HepG2 (cell line): ENCODE measurements around the gene PIEZO1. TPM values are rescaled to one million over a fixed set of nuclear protein-coding genes. Genes with fewer than 3 reads are reported as not detected.

Source experiments
- ADNP ChIP-seq: sonication (generic); formaldehyde crosslinking; IDR thresholded peaks from 2 replicates; pipeline ENCODE4 v1.4.0; 2020; ENCODE audit warnings: missing genetic modification reagents
- CHD2 ChIP-seq: IDR thresholded peaks from 2 replicates; pipeline ENCODE4 v1.6.1; 2011; ENCODE audit warnings: low read depth, low read length, improper control_type of control experiment
- CTCF ChIP-seq: sonication (generic); formaldehyde crosslinking; IDR thresholded peaks from 2 replicates; pipeline ENCODE4 v1.5.0; 2020; ENCODE audit warnings: mild to moderate bottlenecking, missing genetic modification reagents, moderate library complexity
- KDM2A ChIP-seq: sonication (generic); formaldehyde crosslinking; IDR thresholded peaks from 2 replicates; pipeline ENCODE4 v1.4.0; 2020; ENCODE audit warnings: low read depth, missing genetic modification reagents, borderline replicate concordance
- MIER2 ChIP-seq: IDR thresholded peaks from 2 replicates; pipeline ENCODE4 v1.6.1; 2016; ENCODE audit warnings: missing biosample characterization, missing genetic modification reagents
- MTF2 ChIP-seq: sonication (generic); formaldehyde crosslinking; IDR thresholded peaks from 2 replicates; pipeline ENCODE4 v1.5.0; 2020; ENCODE audit warnings: missing genetic modification reagents, borderline replicate concordance
- MZF1 ChIP-seq: sonication (generic); formaldehyde crosslinking; IDR thresholded peaks from 2 replicates; pipeline ENCODE4 v1.8.1; 2023; ENCODE audit warnings: mild to moderate bottlenecking, missing genetic modification reagents, borderline replicate concordance
- NCOA2 ChIP-seq: sonication (generic); formaldehyde crosslinking; IDR thresholded peaks from 2 replicates; pipeline ENCODE4 v1.8.0; 2022; ENCODE audit warnings: inconsistent platforms
- RFXANK ChIP-seq: IDR thresholded peaks from 2 replicates; pipeline ENCODE4 v1.6.1; 2016
- SMAD3 ChIP-seq: sonication (generic); formaldehyde crosslinking; IDR thresholded peaks from 2 replicates; pipeline ENCODE4 v1.4.0; 2020; ENCODE audit warnings: missing genetic modification reagents
- SMYD3 ChIP-seq: sonication (generic); formaldehyde crosslinking; IDR thresholded peaks from 2 replicates; pipeline ENCODE4 v1.8.1; 2023; ENCODE audit warnings: mild to moderate bottlenecking, missing genetic modification reagents
- SOX6 ChIP-seq, 2 experiments: fragments of 450-650 bp in 1 of 2; sonication (generic) in 1 of 2; formaldehyde crosslinking in 1 of 2; IDR thresholded peaks; 2 replicates each; pipeline versions ENCODE4 v1.4.0 to v1.6.1; 2017 to 2020; ENCODE audit warnings: antibody characterized with exemption in 1 of 2, mild to moderate bottlenecking in 1 of 2, missing genetic modification reagents in 1 of 2
- THYN1 ChIP-seq: sonication (generic); formaldehyde crosslinking; IDR thresholded peaks from 2 replicates; pipeline ENCODE4 v1.8.1; 2023; ENCODE audit warnings: low read depth, mild to moderate bottlenecking, moderate library complexity, missing genetic modification reagents, borderline replicate concordance
- ZNF383 ChIP-seq: sonication (generic); formaldehyde crosslinking; IDR thresholded peaks from 2 replicates; pipeline ENCODE4 v1.4.0; 2020; ENCODE audit warnings: missing genetic modification reagents, mild to moderate bottlenecking, borderline replicate concordance
- ZNF512 ChIP-seq: sonication (generic); formaldehyde crosslinking; IDR thresholded peaks from 2 replicates; pipeline ENCODE4 v1.4.0; 2020; ENCODE audit warnings: mild to moderate bottlenecking, missing genetic modification reagents
- ZNF562 ChIP-seq: sonication (generic); formaldehyde crosslinking; IDR thresholded peaks from 2 replicates; pipeline ENCODE4 v1.8.0; 2022; ENCODE audit warnings: missing genetic modification reagents, borderline replicate concordance
- ZNF598 ChIP-seq: sonication (generic); formaldehyde crosslinking; IDR thresholded peaks from 2 replicates; pipeline ENCODE4 v1.5.1; 2020; ENCODE audit warnings: mild to moderate bottlenecking, missing genetic modification reagents, borderline replicate concordance
- polyA plus RNA-seq, 8 experiments: library from polyadenylated mRNA; depleted of rRNA in 3 of 8; stranded (reverse) in 7 of 8; unstranded in 1 of 8; fragments of >200 nt; fragmentation: Illumina TruSeq in 4 of 8; extraction: Trizol in 4 of 8; gene quantifications; 2 replicates each; pipeline versions ENCODE4 v1.2.1 to v1.2.3, GENCODE V29; 2011 to 2016; ENCODE audit warnings: low read depth in 4 of 8, missing spikeins in 1 of 8, mixed read lengths in 1 of 8; ENCODE audit not compliant: insufficient read depth in 1 of 8
- total RNA-seq, 5 experiments: library from RNA; depleted of rRNA; stranded (reverse); fragments of >200 nt; fragmentation: Illumina TruSeq; extraction: Trizol; gene quantifications; 2 replicates each; pipeline ENCODE4 v1.2.3, GENCODE V29; 2016; ENCODE audit warnings: low read depth in 1 of 5
- TF ChIP-seq, protein P1 (sequence below): sonication (generic); formaldehyde crosslinking; IDR thresholded peaks from 2 replicates; pipeline ENCODE4; 2020; ENCODE audit warnings: missing genetic modification reagents, mild to moderate bottlenecking, borderline replicate concordance

The PIEZO1 gene
- total and polyA plus RNA-seq, 2 of the 13 experiments (the other 11 are each of a cell fraction or from before 2014, with no cell fraction given): 67.9 to 85.0 TPM

DNA sequence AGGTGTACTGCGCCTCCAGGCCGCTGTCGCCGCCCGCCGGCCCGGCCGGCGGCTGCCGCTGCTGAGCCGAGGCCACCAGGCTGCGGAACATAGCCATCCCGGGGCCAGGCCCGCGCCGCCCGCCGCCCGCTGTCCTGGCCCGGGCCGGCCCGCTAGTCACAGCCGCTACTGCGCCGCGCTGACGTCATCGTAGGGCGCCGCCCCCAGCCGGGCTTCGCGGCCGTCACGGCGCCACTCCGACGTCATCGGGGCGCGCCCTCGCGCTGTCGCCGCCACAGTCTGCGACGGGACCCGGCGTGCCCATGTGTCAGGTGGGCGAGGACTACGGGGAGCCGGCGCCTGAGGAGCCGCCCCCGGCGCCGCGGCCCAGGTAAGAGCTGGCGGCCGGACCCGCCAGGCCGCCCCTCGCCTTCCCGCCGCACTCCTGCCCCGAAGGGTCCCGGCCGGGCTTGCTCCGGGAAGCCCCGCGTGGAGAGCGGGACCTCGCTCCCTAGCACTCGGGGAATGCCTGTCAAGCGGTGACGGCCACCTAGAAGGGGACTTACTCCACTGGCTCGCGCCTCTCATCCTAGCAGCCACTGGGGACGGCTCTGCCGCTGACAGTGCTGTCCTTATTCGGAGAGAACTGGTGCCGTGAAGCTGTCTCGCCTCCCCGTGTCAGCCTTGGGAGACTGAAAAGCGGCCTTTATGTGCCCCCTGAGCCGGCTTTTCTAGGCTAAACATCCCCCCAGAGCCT lies 78.6 kb downstream of the PIEZO1 start, which contains the start of the genes CTU2 and RNF166 (continued):
- TF ChIP-seq RFXANK (CRISPR knock-in tag): peak; percentile 68; the same call in 1 of the 2 replicates
- no peak; the same call in 1 of the 2 replicates for TF ChIP-seq THYN1 (CRISPR knock-in tag)
- TF ChIP-seq CHD2: peak; percentile 25; the same call in 1 of the 2 replicates
- peak; percentile 71; the same call in 1 of the 2 replicates for TF ChIP-seq ZNF383
- TF ChIP-seq ZNF598 (CRISPR knock-in tag): peak; percentile 87; the same call in 1 of the 2 replicates
- TF ChIP-seq ZNF562: no peak
- no peak for TF ChIP-seq ZNF512
- TF ChIP-seq SMAD3: no peak
- TF ChIP-seq MTF2 (CRISPR knock-in tag): no peak; the same call in 1 of the 2 replicates
- TF ChIP-seq MZF1 (CRISPR knock-in tag): no peak
- TF ChIP-seq ADNP (CRISPR knock-in tag): no peak
- TF ChIP-seq, protein P1, sequence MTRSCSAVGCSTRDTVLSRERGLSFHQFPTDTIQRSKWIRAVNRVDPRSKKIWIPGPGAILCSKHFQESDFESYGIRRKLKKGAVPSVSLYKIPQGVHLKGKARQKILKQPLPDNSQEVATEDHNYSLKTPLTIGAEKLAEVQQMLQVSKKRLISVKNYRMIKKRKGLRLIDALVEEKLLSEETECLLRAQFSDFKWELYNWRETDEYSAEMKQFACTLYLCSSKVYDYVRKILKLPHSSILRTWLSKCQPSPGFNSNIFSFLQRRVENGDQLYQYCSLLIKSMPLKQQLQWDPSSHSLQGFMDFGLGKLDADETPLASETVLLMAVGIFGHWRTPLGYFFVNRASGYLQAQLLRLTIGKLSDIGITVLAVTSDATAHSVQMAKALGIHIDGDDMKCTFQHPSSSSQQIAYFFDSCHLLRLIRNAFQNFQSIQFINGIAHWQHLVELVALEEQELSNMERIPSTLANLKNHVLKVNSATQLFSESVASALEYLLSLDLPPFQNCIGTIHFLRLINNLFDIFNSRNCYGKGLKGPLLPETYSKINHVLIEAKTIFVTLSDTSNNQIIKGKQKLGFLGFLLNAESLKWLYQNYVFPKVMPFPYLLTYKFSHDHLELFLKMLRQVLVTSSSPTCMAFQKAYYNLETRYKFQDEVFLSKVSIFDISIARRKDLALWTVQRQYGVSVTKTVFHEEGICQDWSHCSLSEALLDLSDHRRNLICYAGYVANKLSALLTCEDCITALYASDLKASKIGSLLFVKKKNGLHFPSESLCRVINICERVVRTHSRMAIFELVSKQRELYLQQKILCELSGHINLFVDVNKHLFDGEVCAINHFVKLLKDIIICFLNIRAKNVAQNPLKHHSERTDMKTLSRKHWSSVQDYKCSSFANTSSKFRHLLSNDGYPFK: peak; percentile 34; the same call in 1 of the 2 replicates
- peak; percentile 54; the same call in 1 of the 2 replicates for TF ChIP-seq MIER2
- peak; percentile 23; the same call in 1 of the 2 replicates for TF ChIP-seq NCOA2 (CRISPR knock-in tag)
- TF ChIP-seq KDM2A (CRISPR knock-in tag): peak; percentile 92
- no peak; the same call in 1 of the 2 replicates for TF ChIP-seq SMYD3 (CRISPR knock-in tag)
- peak; percentile 19; the same call in 1 of the 2 replicates for TF ChIP-seq CTCF (CRISPR knock-in tag)
- TF ChIP-seq SOX6 (IDR thresholded peaks at IDR 0.05): no peak
- peak; percentile 40; the same call in 1 of the 2 replicates for TF ChIP-seq SOX6 (CRISPR knock-in tag; IDR thresholded peaks at IDR 0.05)
